ENCODE results near the gene CHAC2.
"Not testable (repeated sequence)": the region's sequence is repeated elsewhere in the genome, so short reads cannot be mapped to it uniquely, and the experiment has no call there.

The CHAC2 gene

GRCh38 chr2:53818854-53819435 lies 51.3 kb downstream of the CHAC2 start:
- CTCF ChIA-PET: no interaction called here
- DNase-seq (ENCODE audit: extremely low spot score): no peak
- TF ChIP-seq ARNT (IDR thresholded peaks at IDR 0.05) (no peak), HDGF (IDR thresholded peaks at IDR 0.05; ENCODE audit: borderline replicate concordance) (no peak), CTBP1 (IDR thresholded peaks at IDR 0.05; ENCODE audit: borderline replicate concordance) (no peak), PKNOX1 (IDR thresholded peaks at IDR 0.05) (no peak), BHLHE40 (IDR thresholded peaks at IDR 0.05; ENCODE audit: borderline replicate concordance) (no peak), SUZ12 (IDR thresholded peaks at IDR 0.05) (no peak), SP1 (IDR thresholded peaks at IDR 0.05) (no peak), LEF1 (IDR thresholded peaks at IDR 0.05; ENCODE audit: borderline replicate concordance) (no peak), FOXA1 (IDR thresholded peaks at IDR 0.05) (no peak), FOXM1 (IDR thresholded peaks at IDR 0.05; ENCODE audit: borderline replicate concordance) (no peak), FOXK2 (IDR thresholded peaks at IDR 0.05) (no peak), ELF4 (IDR thresholded peaks at IDR 0.05) (no peak), TARDBP (IDR thresholded peaks at IDR 0.05) (no peak), NFRKB (IDR thresholded peaks at IDR 0.05) (no peak)
- POLR2A ChIA-PET: no interaction called here

- ChIA-PET CTCF (no interaction called here), POLR2A (no interaction called here)
- DNase-seq (ENCODE audit: extremely low spot score): no peak
- TF ChIP-seq FOXK2 (IDR thresholded peaks at IDR 0.05) (no peak), BHLHE40 (IDR thresholded peaks at IDR 0.05; ENCODE audit: borderline replicate concordance) (no peak), CTBP1 (IDR thresholded peaks at IDR 0.05; ENCODE audit: borderline replicate concordance) (no peak), ZNF384 (IDR thresholded peaks at IDR 0.05) (no peak), L3MBTL2 (conservative IDR thresholded peaks at IDR 0.05) (no peak), SUZ12 (IDR thresholded peaks at IDR 0.05) (no peak), ELF4 (IDR thresholded peaks at IDR 0.05) (no peak), LEF1 (IDR thresholded peaks at IDR 0.05; ENCODE audit: borderline replicate concordance) (no peak)
These were observed 52.0 kb downstream of the CHAC2 start for GRCh38 chr2:53819634-53820033.

- ChIA-PET POLR2A (no interaction called here), CTCF (no interaction called here)
- DNase-seq (ENCODE audit: extremely low spot score): no peak
- TF ChIP-seq L3MBTL2 (conservative IDR thresholded peaks at IDR 0.05): no peak
- no peak for TF ChIP-seq FOXA1 (IDR thresholded peaks at IDR 0.05)
- no peak for TF ChIP-seq ARNT (IDR thresholded peaks at IDR 0.05)
- TF ChIP-seq BHLHE40 (IDR thresholded peaks at IDR 0.05; ENCODE audit: borderline replicate concordance): no peak
- TF ChIP-seq LEF1 (IDR thresholded peaks at IDR 0.05; ENCODE audit: borderline replicate concordance): no peak
- TF ChIP-seq TARDBP (IDR thresholded peaks at IDR 0.05): no peak
- no peak for TF ChIP-seq SP1 (IDR thresholded peaks at IDR 0.05)
- TF ChIP-seq NFRKB (IDR thresholded peaks at IDR 0.05): no peak
- no peak for TF ChIP-seq ZNF384 (IDR thresholded peaks at IDR 0.05)
- no peak for TF ChIP-seq ELF4 (IDR thresholded peaks at IDR 0.05)
- no peak for TF ChIP-seq FOXM1 (IDR thresholded peaks at IDR 0.05; ENCODE audit: borderline replicate concordance)
- no peak for TF ChIP-seq CTBP1 (IDR thresholded peaks at IDR 0.05; ENCODE audit: borderline replicate concordance)
- no peak for TF ChIP-seq FOXK2 (IDR thresholded peaks at IDR 0.05)
- TF ChIP-seq SUZ12 (IDR thresholded peaks at IDR 0.05): no peak
- TF ChIP-seq PKNOX1 (IDR thresholded peaks at IDR 0.05): no peak
- no peak for TF ChIP-seq HDGF (IDR thresholded peaks at IDR 0.05; ENCODE audit: borderline replicate concordance)
These were observed 52.4 kb downstream of the CHAC2 start for GRCh38 chr2:53820048-53820447.

- CTCF ChIA-PET: no interaction called here
- TF ChIP-seq FOXA1 (IDR thresholded peaks at IDR 0.05): no peak
- TF ChIP-seq TARDBP (IDR thresholded peaks at IDR 0.05): no peak
- no peak for TF ChIP-seq SUZ12 (IDR thresholded peaks at IDR 0.05)
- no peak for TF ChIP-seq BHLHE40 (IDR thresholded peaks at IDR 0.05; ENCODE audit: borderline replicate concordance)
- TF ChIP-seq CTBP1 (IDR thresholded peaks at IDR 0.05; ENCODE audit: borderline replicate concordance): no peak
- no peak for TF ChIP-seq LEF1 (IDR thresholded peaks at IDR 0.05; ENCODE audit: borderline replicate concordance)
- POLR2A ChIA-PET: no interaction called here
- DNase-seq (ENCODE audit: extremely low spot score): no peak
These were observed 53.1 kb downstream of the CHAC2 start for GRCh38 chr2:53820711-53821110.

GRCh38 chr2:53821810-53822209 lies 54.2 kb downstream of the CHAC2 start:
- ChIA-PET POLR2A (no interaction called here), CTCF (no interaction called here)
- TF ChIP-seq CTBP1 (IDR thresholded peaks at IDR 0.05; ENCODE audit: borderline replicate concordance) (no peak), FOXA1 (IDR thresholded peaks at IDR 0.05) (no peak), FOXK2 (IDR thresholded peaks at IDR 0.05) (no peak)
- DNase-seq (ENCODE audit: extremely low spot score): no peak

- CTCF ChIA-PET, POLR2A ChIA-PET: not testable (repeated sequence)
- peak; percentile 17 for DNase-seq (ENCODE audit: extremely low spot score)
These were observed 56.0 kb downstream of the CHAC2 start for GRCh38 chr2:53823639-53824038.
